Upper lobe of left lung (tissue), 6 donors: ENCODE results near the gene TMEM178A. TPM values are rescaled to one million over a fixed set of nuclear protein-coding genes. Genes with fewer than 3 reads are reported as not detected.

Experiments
- ATAC-seq, 2 donors: fragments of 200-7000 bp; cut with Tn5 transposase; one replicate each; pipeline ENCODE4 v1.9.1; 2022; ENCODE audit warnings: mild to moderate bottlenecking in 2 of 2, moderate library complexity in 2 of 2; ENCODE audit not compliant: low FRiP score in 2 of 2
- DNase-seq, 2 donors: peaks; one replicate each; pipeline ENCODE4 v3.0.0-alpha.2; 2019 to 2020
- H3K27ac ChIP-seq, 4 donors: fragments of 200-600 bp; sonication (generic); one replicate each; pipeline ENCODE4 v1.5.1; 2016 to 2019
- H3K27me3 ChIP-seq, 4 donors: fragments of 200-600 bp; sonication (generic); one replicate each; pipeline ENCODE4 v1.5.1; 2017 to 2019
- H3K36me3 ChIP-seq, 4 donors: fragments of 200-600 bp; sonication (generic); one replicate each; pipeline ENCODE4 v1.5.1; 2016 to 2019
- H3K4me1 ChIP-seq, 4 donors: fragments of 200-600 bp; sonication (generic); one replicate each; pipeline ENCODE4 v1.5.1; 2018 to 2019
- H3K4me3 ChIP-seq, 4 donors: fragments of 200-600 bp; sonication (generic); one replicate each; pipeline ENCODE4 v1.5.1; 2017 to 2019; ENCODE audit warnings: mild to moderate bottlenecking in 2 of 4, moderate library complexity in 1 of 4
- H3K9me3 ChIP-seq, 4 donors: fragments of 200-600 bp; sonication (generic); one replicate each; pipeline ENCODE4 v1.5.1; 2018 to 2019
- EP300 ChIP-seq, 4 donors: sonication (generic); formaldehyde crosslinking; IDR thresholded peaks; one replicate each; pipeline ENCODE4 v1.5.1; 2017; ENCODE audit warnings: antibody characterized with exemption in 4 of 4, control low read depth in 2 of 4
- POLR2A ChIP-seq, 4 donors: fragments of 450-650 bp; IDR thresholded peaks; one replicate each; pipeline ENCODE4 v1.5.1; 2016 to 2017; ENCODE audit warnings: antibody characterized with exemption in 4 of 4, mild to moderate bottlenecking in 2 of 4
- POLR2AphosphoS5 ChIP-seq, 2 donors: sonication (generic); formaldehyde crosslinking; IDR thresholded peaks; one replicate each; pipeline ENCODE4 v1.5.1; 2017; ENCODE audit warnings: antibody characterized with exemption in 2 of 2
- WGBS, 2 donors: methylation state at CpG; one replicate each; pipeline ENCODE4 v1.1.5; 2017 to 2018; 5-methylcytosine and 5-hydroxymethylcytosine counted together
- total RNA-seq, 6 donors: library from RNA; depleted of rRNA in 4 of 6; stranded (reverse); fragments of >200 nt in 4 of 6; gene quantifications; one replicate each; pipeline versions ENCODE4 v1.1.0 to v1.2.1, GENCODE V29; 2016 to 2021
- TF ChIP-seq, protein P1 (sequence below), 6 experiments: fragments of 450-650 bp in 4 of 6; fragments of 200-600 bp in 2 of 6; sonication (generic) in 2 of 6; IDR thresholded peaks; one replicate each; pipeline ENCODE4 v1.5.1; 2016 to 2019; ENCODE audit warnings: antibody characterized with exemption in 6 of 6
- donor health status: DM: no; HTN: no; CAD: no; lungs with moderate emphysema.
- donor health status: DM: no; HTN: yes; CAD: no; lungs with severe emphysema.

TMEM178A gene
- total RNA-seq, 6 donors from 2014 or later = 1.7 to 10.5 (median 4.7) TPM

DNA sequence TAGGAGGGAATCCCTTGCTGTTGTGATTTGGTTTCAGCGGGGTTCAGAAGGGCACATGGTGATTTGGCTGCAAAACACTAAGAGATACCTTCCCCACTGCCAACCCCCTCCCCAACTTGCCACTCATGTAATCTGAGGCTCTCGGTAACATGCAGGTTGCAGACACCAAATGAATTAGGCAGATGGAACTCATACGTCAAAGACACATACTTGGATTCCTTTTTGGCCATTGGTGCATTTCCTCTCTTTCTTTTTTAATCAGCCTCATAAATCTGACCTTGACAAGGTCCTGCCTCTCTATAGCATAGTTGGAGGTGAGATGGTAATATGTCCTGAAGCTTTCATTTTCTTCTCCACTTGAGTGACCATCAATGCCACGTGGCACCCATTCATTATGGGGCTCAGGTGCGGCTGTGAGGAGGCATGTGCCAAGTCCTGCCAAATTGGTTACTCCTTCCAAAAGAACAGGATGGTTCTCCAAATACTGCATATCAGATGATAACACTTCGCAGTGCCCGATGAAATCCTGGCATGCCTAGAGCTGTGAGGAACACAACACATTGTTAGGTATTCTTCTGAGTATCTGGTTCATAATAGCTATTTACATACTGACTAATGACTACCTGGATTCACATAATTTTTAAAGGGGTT is 8.3 kb upstream of the TMEM178A start:
- H3K36me3 ChIP-seq = no peaks in the 10 kb centered on the region
- no peak overlapping the region for H3K27ac ChIP-seq
- H3K4me3 ChIP-seq = no peak overlapping the region
- WGBS, 2 donors = 86% methylated on average over 7 of the region's 7 CpGs
- TF ChIP-seq POLR2A (IDR thresholded peaks at IDR 0.05) (no peak), EP300 (IDR thresholded peaks at IDR 0.05) (no peak), POLR2AphosphoS5 (IDR thresholded peaks at IDR 0.05) (no peak)
- TF ChIP-seq, protein P1, sequence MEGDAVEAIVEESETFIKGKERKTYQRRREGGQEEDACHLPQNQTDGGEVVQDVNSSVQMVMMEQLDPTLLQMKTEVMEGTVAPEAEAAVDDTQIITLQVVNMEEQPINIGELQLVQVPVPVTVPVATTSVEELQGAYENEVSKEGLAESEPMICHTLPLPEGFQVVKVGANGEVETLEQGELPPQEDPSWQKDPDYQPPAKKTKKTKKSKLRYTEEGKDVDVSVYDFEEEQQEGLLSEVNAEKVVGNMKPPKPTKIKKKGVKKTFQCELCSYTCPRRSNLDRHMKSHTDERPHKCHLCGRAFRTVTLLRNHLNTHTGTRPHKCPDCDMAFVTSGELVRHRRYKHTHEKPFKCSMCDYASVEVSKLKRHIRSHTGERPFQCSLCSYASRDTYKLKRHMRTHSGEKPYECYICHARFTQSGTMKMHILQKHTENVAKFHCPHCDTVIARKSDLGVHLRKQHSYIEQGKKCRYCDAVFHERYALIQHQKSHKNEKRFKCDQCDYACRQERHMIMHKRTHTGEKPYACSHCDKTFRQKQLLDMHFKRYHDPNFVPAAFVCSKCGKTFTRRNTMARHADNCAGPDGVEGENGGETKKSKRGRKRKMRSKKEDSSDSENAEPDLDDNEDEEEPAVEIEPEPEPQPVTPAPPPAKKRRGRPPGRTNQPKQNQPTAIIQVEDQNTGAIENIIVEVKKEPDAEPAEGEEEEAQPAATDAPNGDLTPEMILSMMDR (IDR thresholded peaks at IDR 0.05) = no peak
- no peaks in the 10 kb centered on the region for H3K27me3 ChIP-seq
- ATAC-seq = no peak
- H3K4me1 ChIP-seq = no peaks in the 10 kb centered on the region
- no peaks in the 10 kb centered on the region for H3K9me3 ChIP-seq
- no peak for DNase-seq

DNA sequence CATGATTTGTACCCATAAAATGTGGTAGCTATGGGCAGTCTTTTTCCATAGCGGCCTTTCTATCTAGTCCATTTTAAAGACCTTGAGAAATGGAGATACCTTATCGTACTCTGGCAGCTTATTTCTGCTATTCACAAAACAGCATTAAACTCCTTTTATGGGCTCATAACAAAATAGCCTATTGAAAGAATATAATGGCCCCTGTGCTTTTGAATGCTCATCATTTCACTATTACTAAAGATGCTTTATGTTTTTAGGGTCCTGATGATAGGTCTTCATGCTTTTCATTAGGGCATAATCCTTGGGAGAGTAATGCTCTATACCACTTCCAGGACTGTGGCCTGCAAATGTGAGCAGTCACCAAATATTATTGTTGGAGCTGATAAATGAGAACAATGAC is 7.3 kb upstream of the TMEM178A start:
- Histone ChIP-seq H3K4me3 (no peak overlapping the region), H3K27ac (no peak overlapping the region), H3K27me3 (no peaks in the 10 kb centered on the region), H3K9me3 (no peaks in the 10 kb centered on the region), H3K4me1 (no peaks in the 10 kb centered on the region), H3K36me3 (no peaks in the 10 kb centered on the region)
- DNase-seq (no peak), ATAC-seq (no peak)
- 91 to 95% methylated on average over 2 of the region's 2 CpGs for WGBS, 2 donors
- TF ChIP-seq POLR2AphosphoS5 (IDR thresholded peaks at IDR 0.05) = no peak
- TF ChIP-seq, protein P1 (IDR thresholded peaks at IDR 0.05) = no peak
- no peak for TF ChIP-seq POLR2A (IDR thresholded peaks at IDR 0.05)
- no peak for TF ChIP-seq EP300 (IDR thresholded peaks at IDR 0.05)

DNA sequence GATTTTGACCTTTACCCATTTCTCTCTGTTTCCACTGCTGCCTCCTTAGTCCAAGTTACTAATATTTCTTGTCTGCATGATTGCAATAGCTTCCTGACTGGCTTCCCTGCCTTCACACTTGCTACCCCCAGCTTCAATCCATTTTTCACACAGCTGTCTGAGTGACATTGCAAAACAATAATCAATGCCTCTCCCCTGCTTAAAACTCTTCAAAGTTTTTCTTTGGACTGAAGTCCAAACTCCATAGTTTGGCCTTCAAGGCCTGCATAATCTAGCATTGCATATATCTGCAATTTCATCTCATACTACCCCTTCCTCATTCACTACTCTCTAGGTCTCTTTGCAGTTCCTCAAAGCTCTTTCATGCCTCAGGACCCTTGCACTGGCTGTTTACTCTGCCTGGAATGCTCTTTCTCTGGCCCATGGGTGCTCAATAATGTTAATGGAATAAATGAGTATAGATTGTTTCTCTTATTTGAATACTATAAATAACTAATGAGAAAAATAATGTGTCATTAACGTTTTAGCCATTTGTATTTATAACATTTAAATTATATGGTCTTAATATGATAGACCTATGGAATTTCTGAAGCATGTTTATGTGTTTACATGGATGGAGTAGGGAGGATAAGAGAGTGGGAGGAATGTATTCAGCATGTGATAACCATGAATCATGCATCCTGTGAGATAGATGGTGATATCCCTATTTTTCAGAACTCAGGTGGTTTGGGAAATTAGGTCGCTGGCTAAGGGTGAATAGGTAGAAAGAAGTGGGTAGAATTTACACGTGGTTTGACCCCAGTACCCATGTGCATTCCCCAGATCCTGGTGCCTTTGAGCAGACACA is 5.7 kb upstream of the TMEM178A start:
- Histone ChIP-seq H3K36me3 (no peaks in the 10 kb centered on the region), H3K4me3 (no peak overlapping the region), H3K9me3 (no peaks in the 10 kb centered on the region), H3K27ac (no peak overlapping the region), H3K4me1 (no peaks in the 10 kb centered on the region), H3K27me3 (peaks cover 0 to 2% (median 0%) of the 10 kb centered on the region in 4 donors)
- DNase-seq (no peak), ATAC-seq (no peak)
- TF ChIP-seq POLR2AphosphoS5 (IDR thresholded peaks at IDR 0.05) (no peak), EP300 (IDR thresholded peaks at IDR 0.05) (no peak), POLR2A (IDR thresholded peaks at IDR 0.05) (no peak)
- TF ChIP-seq, protein P1 (IDR thresholded peaks at IDR 0.05) = no peak
- 82 to 84% methylated on average over 3 of the region's 3 CpGs for WGBS, 2 donors

DNA sequence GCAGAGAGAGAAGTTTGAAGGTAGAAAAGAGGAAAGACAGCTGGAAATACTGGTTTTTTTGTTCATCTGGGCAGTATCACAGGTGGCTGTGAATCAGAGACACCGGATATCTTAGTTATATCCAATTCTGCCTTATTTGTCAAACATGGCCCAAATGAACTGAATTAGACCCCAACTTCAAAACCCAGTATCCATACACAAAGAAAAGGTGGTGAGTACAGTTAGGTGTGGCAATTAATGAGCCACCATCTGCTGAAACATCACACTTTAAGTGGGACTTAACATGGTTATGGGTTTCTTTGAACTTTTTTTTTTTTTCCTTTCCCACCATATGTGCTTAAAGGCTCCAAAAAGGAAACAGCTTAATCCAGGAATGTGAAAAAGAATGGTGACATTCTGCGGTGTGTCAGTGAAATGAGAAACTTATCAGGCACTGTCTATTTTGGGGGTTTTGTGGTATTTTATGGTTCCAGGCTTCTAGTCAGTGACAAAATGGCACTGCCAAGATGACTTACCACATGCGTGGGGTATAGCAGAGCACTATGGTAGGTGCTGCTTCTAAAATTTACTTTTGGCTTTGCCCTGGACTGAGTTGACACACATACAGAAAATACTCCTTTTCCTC is 5.0 kb upstream of the TMEM178A start:
- Histone ChIP-seq H3K4me1 (peaks cover 0 to 4% (median 0%) of the 10 kb centered on the region in 4 donors), H3K27me3 (peaks cover 0 to 2% (median 0%) of the 10 kb centered on the region in 4 donors), H3K4me3 (no peak overlapping the region), H3K27ac (no peak overlapping the region), H3K9me3 (no peaks in the 10 kb centered on the region), H3K36me3 (no peaks in the 10 kb centered on the region)
- ATAC-seq (no peak), DNase-seq (no peak)
- TF ChIP-seq EP300 (IDR thresholded peaks at IDR 0.05) = no peak
- TF ChIP-seq POLR2A (IDR thresholded peaks at IDR 0.05) = no peak
- TF ChIP-seq, protein P1 (IDR thresholded peaks at IDR 0.05) = no peak
- TF ChIP-seq POLR2AphosphoS5 (IDR thresholded peaks at IDR 0.05) = no peak
- 90 to 91% methylated on average over 3 of the region's 3 CpGs for WGBS, 2 donors
